HG02840 (cell line): ENCODE data around the gene CPA5.

ENCODE experiments used
- ATAC-seq: cut with Tn5 transposase; IDR thresholded peaks from one replicate; pipeline ENCODE4 v1.9.1; 2021; ENCODE audit warnings: mild to moderate bottlenecking, moderate library complexity, moderate number of reproducible peaks; ENCODE audit not compliant: unreplicated experiment, low FRiP score

Gene CPA5

DNA sequence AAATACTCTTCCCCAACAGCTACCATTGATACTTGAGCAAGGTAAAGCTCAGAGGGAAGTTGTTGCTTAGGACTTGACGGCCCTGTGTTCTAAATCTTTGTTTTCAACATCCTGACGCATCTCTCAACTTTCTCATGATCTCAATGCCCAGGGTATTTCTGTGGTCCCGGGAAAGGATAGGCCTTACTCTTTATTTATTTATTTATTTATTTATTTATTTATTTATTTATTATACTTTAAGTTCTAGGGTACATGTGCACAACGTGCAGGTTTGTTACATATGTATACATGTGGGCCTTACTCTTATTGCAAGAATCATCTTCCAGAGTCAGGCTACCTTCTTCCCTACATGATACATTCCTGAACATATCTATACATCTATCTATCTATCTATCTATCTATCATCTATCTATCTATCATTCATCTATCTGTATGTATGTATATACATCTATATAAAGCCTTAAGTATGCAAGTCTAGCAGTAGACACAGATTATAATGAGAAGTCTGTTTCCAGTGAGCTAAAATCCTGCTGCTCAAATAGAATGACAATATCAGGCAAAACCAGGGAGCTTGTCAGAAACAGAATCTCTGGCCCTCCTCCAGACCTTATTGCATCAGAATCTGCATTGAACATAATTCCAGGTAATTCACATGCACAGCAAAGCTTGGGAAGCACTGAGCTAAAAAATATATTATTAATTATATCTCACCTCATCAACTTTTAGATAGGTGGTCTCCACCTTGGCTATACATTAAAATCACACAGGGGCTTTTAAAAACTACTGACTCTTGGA is 12.2 kb upstream of the CPA5 start:
- no peak for ATAC-seq

DNA sequence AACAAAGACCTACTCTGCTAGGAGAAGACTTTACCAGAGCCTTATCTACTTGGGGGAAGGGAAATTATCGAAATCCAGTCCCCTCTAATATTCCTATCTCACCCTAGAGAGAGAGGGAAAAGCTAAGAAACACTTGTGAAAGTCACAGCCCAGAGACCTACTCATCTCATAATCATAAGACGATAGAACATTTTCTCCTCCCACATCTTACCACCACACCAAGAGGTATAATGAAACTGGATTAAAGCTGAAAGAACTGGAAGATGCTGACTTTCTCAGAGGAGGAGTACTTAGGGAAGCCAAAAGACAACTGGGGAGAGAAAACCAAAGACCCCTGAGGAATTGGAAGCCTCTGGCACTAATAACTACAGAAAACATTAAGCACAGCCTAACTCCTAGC is 10.8 kb upstream of the CPA5 start:
- ATAC-seq = no peak

DNA sequence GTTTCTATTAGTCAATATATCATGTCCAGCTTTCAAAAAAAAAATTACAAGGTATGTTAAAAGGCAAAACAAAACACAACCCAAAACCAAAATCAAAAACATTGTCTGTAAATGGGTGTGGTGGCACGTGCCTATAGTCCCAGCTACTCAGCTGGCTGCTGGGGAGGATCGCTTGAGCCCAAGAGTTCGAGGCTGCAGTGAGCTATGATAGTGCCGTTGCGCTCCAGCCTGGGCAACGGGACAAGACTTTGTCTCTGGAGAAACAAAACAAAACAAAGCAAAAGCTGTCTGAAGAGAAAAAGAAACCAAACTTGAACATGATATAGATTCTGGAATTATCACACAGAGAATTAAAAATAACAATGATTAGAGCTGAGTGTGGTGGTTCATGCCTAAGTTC is 10.3 kb upstream of the CPA5 start:
- no peak for ATAC-seq

DNA sequence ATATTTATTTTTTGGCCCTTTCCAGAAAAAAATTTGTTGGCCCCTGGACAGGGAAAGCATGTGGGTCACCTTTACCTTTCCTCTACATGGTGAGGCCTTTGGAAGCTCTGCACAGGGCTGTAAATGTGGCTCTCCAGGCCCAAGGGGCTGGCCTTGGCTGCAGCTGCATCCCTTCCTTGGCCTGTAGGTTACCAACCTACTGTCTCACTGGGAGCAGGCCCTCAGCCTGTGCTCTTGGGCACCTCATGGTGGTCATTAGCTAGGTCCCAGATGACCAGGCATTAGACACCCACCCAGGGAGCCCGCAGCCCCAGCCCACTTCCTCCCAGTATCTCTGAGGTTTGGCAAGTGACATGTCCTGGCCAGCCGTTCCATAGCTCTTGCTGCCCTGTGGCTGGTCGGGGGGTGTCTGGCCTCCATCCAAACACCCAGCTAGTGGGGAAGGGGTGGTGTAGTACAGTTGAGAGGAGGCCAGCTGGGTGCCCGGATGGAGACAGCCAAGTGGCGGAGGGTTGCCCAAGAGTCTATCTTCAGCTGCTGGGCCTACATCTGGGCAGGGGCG is 7.1 kb upstream of the CPA5 start:
- ATAC-seq = no peak

DNA sequence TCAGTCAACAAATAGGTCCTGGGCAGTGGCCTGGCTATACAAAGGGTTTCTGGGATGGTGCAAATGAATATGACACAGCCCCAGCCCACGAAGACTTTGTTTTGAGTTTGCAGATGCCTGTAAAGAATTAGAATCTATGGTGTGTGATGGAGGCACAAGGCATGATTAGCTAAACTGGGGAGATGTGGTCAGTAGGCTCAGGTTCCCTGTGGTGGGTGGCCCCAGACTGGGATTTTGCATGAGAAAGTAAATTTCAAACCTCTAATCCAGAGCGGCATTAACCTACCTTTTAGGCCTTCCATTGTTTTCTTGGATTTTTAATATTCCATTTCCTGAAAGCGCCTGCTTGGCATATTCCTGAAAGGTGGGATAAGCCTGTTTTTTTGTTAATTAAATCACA is 6.4 kb upstream of the CPA5 start:
- ATAC-seq = no peak

DNA sequence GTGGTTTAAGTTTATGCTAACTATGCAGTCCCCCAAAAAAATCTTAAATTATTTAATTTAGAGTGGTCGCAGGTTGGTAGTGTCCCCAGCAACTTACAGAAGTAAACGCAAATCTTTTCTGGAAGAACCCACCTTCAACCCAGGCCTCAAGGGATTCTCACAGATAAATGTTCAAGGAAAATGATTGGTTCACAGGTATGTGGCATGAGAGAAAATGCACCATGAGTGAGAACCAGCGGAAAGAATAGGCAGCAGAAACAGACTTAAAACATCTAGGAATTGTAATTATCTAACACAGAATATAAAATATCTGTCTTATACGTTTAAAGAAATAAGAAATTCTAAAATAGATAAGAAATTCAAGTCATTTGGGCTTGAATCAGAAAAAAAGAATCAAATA is 2.7 kb upstream of the CPA5 start:
- ATAC-seq = no peak

DNA sequence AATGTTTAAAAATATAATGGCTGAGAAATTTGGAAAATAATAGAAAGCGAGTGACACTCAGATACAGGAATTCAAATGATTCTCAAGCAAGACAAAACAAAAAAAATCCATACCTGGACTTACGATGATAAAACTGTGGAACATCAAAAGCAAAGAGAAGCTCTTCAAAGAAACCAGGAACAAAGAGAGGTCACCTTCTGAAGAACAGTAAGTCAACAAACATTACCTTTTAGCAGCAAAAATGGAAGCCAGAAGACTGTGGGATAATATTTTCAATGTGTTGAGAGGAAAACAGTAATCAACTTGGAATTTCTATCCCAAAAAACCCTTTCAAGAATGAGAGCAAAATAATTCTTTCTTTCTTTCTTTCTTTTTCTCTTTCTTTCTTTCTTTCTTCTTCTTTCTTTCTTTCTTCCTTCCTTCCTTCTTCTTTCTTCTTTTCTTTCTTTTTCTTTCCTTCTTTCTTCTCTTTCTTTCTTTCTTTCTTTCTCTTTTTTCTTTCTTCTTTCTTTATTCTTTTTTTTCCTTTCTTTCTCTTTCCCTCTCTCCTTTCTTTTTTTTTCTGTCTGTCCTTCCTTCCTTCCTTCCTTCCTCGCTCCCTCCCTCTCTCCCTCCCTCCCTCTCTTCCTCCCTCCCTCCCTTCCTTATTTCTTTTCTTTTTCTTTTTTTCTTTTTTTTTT is 1.8 kb upstream of the CPA5 start:
- no peak for ATAC-seq

DNA sequence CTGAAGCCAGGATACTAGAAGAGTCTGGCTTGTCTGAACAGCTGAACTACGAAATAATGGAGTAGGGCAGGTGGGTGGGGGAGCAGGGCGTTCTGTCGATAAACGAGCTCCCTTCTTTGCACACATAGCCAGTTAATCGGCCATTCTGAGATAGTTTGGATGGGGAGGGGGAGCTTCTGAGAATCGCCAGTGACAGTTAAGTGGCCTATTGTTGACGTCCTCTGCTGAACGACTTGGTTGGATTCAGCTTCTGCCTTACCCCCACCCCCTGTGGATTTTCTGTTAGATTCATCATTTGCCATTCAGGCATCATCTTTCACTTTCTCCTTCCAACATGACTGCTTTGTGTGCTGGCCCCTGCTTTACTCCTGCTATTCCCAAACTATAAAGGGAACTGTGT is 520 bp downstream of the CPA5 start:
- ATAC-seq = no peak

DNA sequence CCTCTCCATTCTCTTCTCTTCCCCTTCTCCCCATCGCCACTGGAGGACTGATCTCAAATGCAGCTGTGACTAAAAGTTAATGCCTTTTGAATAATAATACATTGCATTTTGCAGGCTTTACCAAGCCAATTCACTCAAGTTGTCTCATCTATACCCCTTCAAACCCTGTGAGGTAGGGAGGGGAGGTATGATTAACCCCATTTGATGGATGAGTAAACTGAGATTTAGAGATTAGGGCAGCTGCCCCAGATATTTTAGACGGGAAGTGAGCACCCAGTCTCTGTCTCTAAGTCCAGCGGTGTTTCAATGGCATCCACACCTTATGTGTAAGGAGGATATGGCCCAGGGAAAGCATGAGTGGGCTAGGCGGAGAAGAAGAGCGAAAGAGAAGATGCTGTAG is 1.1 kb downstream of the CPA5 start:
- no peak for ATAC-seq

DNA sequence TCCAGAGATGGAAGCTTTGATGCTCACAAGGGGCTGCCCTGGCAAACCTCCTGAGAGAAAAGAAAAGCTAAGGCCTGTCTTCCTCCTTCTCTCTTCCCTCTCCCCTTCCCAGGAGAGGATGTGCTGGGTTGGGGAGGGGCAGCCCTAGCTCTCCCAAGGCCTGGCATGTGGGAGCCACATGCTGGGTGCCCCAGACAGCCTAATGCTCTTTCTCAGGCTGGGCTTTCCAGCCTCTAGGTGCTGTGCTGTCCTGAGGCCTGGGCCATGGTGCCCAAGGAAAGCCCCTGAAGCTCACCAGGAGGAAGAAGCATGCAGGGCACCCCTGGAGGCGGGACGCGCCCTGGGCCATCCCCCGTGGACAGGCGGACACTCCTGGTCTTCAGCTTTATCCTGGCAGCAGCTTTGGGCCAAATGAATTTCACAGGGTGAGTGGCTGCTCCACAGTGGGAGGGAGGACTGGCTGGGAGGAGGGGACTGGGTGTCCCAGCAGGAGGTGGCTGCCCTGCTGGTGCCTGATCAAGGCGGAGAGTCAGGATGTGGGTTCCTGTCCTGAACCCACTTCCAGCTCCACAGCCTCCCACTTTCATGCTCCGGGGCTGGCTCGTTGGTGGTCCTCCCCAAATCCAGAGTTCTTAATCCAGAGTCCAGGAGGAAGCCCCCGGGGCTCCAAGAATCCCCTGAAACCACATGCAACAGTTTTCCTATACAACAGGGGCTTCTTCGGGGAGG is 1.7 kb downstream of the CPA5 start:
- ATAC-seq = no peak

DNA sequence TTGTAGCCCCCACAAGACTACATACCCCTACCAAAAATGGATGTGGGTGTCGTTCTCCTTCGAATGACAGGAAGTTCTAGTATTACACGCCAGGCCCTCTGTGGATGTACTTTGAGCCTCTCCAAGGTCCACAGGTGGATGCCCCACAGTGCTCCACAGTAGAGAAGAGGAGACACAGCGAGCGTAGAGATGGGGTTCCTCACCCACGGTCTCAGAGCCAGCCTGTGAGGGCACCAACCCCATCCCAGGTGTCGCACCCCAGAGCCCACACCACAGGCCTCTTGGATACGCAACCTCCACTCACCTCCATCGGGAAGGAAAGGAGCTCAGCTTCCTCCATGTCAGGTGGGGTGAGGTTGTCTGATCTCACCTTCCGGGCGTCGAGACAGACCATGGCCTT is 2.3 kb downstream of the CPA5 start:
- ATAC-seq = no peak

DNA sequence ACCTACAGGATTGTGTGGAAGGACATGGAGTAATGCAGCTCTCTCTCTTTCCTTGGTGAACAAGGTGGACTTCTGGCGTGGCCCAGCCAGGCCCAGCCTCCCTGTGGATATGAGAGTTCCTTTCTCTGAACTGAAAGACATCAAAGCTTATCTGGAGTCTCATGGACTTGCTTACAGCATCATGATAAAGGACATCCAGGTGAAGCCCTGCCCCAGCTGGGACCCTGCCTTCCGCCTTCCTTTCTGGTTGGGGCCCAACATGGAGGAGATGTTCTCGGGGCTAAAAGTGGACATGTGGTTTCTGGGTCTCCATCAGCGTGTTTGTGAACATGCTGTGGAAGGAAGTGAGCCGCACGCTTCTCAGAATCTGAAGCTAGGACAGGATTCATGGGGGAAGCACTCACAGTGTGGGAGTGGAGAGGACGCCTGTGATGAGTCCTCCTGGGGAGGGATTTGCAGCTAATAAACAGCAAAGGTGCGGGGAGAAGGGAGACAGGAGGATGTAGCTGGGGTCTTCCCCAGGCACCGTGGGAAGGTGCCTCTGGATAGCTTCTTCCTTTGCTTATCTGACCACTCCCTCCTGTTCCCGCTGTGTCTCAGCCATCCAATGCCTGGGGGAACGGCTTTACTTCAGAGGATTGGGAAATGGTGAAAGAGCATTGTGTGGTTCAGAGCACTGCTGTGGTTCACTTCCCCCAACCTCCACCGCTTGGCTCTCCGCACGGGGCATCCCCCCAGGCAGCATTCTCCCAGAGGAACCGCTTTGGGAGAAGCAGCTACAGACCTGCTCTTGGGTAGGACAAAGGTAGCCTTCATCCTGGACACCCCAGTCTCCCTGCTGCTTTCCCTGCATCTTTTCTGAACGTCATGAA is 5.5 kb downstream of the CPA5 start:
- no peak for ATAC-seq

DNA sequence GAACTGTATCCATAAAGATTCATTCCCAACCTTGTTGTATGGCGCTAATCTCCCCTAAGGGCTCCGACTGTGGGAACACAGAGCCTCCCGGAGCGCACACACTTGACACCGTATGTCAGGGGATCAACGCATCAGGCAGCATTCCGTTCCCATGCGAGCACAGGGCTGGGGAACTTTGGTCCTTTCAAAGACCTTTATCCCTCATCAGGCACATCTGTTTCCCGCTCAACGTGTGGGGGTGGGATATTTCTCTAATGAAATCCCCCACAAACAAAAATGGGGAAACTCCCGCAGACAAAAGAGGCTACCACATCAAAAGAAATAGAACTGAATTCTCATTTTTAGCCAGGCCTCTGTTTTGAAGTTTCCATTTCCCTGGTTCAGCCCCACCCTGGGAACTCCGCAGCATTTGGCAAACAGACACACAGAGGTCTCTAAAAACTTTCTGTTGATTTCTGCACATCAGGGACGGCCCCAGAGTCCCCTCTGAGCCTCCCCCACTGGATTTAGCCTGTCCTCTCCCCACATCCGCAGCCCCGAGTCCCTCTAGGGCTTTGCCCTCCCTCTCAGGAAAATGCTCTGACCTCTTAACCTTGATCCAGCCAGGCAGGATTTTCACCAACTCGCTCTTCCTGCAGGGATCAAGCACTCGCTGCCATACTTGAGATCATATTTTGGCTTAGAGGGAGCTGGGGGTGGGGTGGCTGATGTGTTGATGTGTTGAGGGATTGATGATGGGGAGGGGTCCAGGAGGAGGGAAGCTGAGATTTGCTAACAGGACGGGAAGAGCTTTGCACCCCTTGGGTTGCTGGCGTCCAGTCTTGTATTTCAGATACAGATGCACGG is 6.6 kb downstream of the CPA5 start:
- no peak for ATAC-seq

DNA sequence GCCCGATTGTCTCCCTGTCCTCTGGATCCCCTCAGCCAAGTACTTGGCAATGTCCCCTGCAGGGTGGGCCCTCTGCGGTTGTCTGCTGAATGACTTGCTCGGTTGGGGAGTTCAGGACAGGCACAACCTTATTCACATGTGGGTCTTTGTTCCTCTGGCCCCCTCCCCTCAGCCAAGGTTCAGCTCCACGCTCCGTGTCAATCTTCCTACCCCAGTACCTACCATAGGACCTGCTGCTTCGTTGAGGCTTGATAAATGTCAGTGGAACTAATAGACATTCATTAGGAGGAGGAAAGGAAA is 7.1 kb downstream of the CPA5 start:
- no peak for ATAC-seq

DNA sequence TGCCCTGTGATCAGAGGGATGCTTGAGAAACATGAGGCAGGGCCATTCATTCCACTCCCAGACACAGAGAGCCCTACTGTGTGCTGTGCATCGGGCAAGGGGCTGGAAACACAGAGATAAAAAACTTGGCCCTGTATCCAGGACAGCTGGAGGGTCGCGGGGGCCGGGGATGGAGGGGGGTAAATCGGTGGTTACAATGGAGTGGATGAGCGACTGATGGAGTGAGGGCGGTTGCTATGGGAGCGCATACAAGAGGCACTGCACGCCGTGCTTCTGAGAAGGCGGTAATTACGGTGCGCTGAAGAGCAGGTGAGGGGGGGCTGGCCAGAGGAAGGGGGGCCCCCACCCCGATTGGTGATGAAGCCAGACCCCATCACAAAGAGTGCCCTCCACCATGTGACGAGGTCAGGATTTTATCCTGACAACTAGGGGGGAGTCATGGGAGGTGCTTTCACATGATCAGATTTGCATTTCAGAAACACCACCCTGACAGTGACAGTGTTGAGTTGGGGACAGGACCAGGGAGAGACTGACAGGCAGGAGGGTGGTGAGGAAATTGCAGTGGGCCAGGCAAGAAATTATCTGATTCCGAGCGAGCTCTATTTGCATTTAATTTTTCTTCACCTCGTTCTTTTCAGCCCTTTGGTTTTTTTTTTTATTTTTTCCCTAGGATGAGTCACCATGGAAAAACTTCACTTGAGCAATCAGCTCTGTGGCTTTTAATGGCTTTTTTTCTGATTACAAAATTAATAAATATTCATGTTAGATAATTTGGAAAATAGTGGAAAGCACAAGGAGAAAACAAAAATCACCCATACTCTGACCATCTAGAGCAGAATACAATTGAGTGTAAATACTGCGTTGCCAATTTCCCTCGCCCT is 7.8 kb downstream of the CPA5 start:
- ATAC-seq = no peak

DNA sequence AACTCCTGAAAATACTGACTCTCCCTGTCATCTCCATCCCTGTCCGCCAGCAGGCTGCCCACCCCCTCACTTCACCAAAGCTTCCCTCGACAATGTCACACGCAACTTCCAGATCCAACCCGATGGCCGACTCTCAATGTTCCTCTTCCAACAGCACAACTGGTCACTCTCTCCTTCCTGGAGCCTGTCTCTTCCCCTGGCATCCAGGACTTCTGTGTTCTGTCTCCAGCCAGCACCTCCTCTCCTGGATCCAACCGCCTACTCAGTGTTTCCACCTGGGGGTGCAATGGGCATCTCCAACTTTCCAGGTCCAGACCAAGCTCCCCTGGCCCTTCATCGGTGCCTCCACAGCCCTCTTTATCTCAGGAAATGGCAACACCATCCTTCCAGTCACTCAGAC is 8.6 kb downstream of the CPA5 start:
- ATAC-seq = no peak

DNA sequence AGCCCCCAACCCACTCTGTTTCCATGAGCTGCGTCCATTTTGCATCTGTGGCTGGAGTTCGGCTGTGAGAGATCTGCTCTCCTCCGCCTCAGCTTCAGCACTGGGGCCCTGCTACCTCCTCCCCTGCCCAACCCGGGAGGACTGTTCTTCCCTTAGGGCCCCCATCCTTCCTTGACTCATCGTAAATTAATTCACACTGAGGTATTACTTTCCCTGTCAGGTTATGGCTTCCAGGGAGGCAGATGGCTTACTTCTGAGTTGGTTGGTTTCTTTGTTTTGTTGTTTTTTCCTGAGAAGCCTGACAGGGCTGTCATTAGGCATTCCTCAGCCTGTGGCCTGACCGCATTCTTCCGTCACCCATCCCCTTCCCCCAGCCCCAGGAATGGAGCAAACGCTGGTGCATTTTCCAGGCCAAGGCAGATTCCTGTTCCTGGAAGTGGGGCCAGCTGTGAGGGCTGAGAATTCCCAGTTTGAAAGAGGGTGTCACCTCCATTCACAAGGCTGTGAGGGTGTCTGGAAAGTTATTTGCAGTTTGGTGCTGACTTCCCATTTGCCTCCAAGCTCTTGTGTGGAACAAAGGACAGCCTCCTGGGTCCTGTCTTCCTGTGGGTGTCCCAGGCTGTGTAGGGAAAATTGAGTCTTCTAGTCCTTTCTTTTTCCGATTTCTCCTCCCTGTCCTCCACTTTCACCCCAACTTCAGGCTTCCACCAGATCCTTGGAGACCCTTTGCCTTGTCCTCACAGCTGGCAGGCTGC is 11.7 kb downstream of the CPA5 start:
- ATAC-seq = no peak
